Measurements from ENCODE around the gene CPLX3. TPM values are rescaled to one million over a fixed set of nuclear protein-coding genes. Genes with fewer than 3 reads are reported as not detected.

The CPLX3 gene
- total RNA-seq, 1 donor from 2014 or later = not detected

- DNase-seq (ENCODE audit: low read depth) = no peak
- TF ChIP-seq, protein P1, sequence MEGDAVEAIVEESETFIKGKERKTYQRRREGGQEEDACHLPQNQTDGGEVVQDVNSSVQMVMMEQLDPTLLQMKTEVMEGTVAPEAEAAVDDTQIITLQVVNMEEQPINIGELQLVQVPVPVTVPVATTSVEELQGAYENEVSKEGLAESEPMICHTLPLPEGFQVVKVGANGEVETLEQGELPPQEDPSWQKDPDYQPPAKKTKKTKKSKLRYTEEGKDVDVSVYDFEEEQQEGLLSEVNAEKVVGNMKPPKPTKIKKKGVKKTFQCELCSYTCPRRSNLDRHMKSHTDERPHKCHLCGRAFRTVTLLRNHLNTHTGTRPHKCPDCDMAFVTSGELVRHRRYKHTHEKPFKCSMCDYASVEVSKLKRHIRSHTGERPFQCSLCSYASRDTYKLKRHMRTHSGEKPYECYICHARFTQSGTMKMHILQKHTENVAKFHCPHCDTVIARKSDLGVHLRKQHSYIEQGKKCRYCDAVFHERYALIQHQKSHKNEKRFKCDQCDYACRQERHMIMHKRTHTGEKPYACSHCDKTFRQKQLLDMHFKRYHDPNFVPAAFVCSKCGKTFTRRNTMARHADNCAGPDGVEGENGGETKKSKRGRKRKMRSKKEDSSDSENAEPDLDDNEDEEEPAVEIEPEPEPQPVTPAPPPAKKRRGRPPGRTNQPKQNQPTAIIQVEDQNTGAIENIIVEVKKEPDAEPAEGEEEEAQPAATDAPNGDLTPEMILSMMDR (IDR thresholded peaks at IDR 0.05; ENCODE audit: insufficient read depth, low read length, poor library complexity, severe bottlenecking) = no peak
- H3K4me3 ChIP-seq (ENCODE audit: low read depth, low read length) = no peak overlapping the region
- H3K36me3 ChIP-seq (ENCODE audit: control insufficient read depth, insufficient read depth, low read length) = no peaks in the 10 kb centered on the region
- H3K27me3 ChIP-seq (ENCODE audit: control insufficient read depth, insufficient read depth, low read length) = no peaks in the 10 kb centered on the region
Measured at GRCh38 chr15:74807282-74807681, 19.1 kb upstream of the CPLX3 start.

GRCh38 chr15:74808078-74808839 lies 18.2 kb upstream of the CPLX3 start:
- Histone ChIP-seq H3K36me3 (ENCODE audit: control insufficient read depth, insufficient read depth, low read length) (no peaks in the 10 kb centered on the region), H3K4me3 (ENCODE audit: low read depth, low read length) (no peak overlapping the region), H3K27me3 (ENCODE audit: control insufficient read depth, insufficient read depth, low read length) (no peaks in the 10 kb centered on the region)
- no peak for DNase-seq (ENCODE audit: low read depth)
- TF ChIP-seq, protein P1 (IDR thresholded peaks at IDR 0.05; ENCODE audit: insufficient read depth, low read length, poor library complexity, severe bottlenecking) = no peak

DNA sequence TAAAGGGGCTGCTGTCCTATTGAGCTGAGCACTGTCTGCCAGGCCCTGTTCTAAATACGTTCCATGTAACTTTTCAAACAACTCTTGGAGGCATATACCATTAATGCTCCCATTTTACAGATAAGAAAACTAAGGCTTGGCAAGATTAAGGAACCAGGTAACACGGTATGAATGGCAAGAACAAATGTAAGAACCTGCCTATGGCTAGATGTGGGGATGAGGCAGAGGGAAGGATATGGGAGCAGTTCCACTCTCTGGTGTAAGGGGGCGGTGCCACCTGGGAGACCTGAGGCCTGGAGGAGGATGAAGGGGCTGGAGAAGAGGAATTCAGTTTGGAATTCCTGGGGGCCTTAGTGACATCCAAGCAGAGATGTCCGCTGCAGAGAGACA lies 17.6 kb upstream of the CPLX3 start:
- Histone ChIP-seq H3K27me3 (ENCODE audit: control insufficient read depth, insufficient read depth, low read length) (no peaks in the 10 kb centered on the region), H3K36me3 (ENCODE audit: control insufficient read depth, insufficient read depth, low read length) (no peaks in the 10 kb centered on the region), H3K4me3 (ENCODE audit: low read depth, low read length) (no peak overlapping the region)
- no peak for DNase-seq (ENCODE audit: low read depth)
- TF ChIP-seq, protein P1 (IDR thresholded peaks at IDR 0.05; ENCODE audit: insufficient read depth, low read length, poor library complexity, severe bottlenecking) = no peak

GRCh38 chr15:74809242-74809641 lies 17.2 kb upstream of the CPLX3 start:
- Histone ChIP-seq H3K27me3 (ENCODE audit: control insufficient read depth, insufficient read depth, low read length) (no peaks in the 10 kb centered on the region), H3K36me3 (ENCODE audit: control insufficient read depth, insufficient read depth, low read length) (no peaks in the 10 kb centered on the region), H3K4me3 (ENCODE audit: low read depth, low read length) (no peak overlapping the region)
- TF ChIP-seq, protein P1 (IDR thresholded peaks at IDR 0.05; ENCODE audit: insufficient read depth, low read length, poor library complexity, severe bottlenecking) = no peak
- DNase-seq (ENCODE audit: low read depth) = no peak

- Histone ChIP-seq H3K36me3 (ENCODE audit: control insufficient read depth, insufficient read depth, low read length) (no peaks in the 10 kb centered on the region), H3K4me3 (ENCODE audit: low read depth, low read length) (no peak overlapping the region), H3K27me3 (ENCODE audit: control insufficient read depth, insufficient read depth, low read length) (no peaks in the 10 kb centered on the region)
- DNase-seq (ENCODE audit: low read depth) = no peak
- TF ChIP-seq, protein P1 (IDR thresholded peaks at IDR 0.05; ENCODE audit: insufficient read depth, low read length, poor library complexity, severe bottlenecking) = no peak
Measured at GRCh38 chr15:74809956-74810355, 16.5 kb upstream of the CPLX3 start.

GRCh38 chr15:74812533-74812932 lies 13.9 kb upstream of the CPLX3 start, which contains the start of gene LMAN1L:
LMAN1L (plus strand) TSS chr15:74812835; CDS start chr15:74812855, 20 bp downstream.
- H3K27me3 ChIP-seq (ENCODE audit: control insufficient read depth, insufficient read depth, low read length) = no peaks in the 10 kb centered on the region
- no peak within 1 kb of the TSS for H3K4me3 ChIP-seq (ENCODE audit: low read depth, low read length)
- no peaks in the 10 kb centered on the region for H3K36me3 ChIP-seq (ENCODE audit: control insufficient read depth, insufficient read depth, low read length)
- DNase-seq (ENCODE audit: low read depth) = no peak
- TF ChIP-seq, protein P1 (IDR thresholded peaks at IDR 0.05; ENCODE audit: insufficient read depth, low read length, poor library complexity, severe bottlenecking) = no peak

Measured in kidney epithelial cell (primary cell).